Muscle layer of colon (tissue), 2 donors: ENCODE data around the gene PPP1CC.

Source experiments
- H3K27ac ChIP-seq: one replicate; pipeline ENCODE4 v1.7.0; 2013; ENCODE audit warnings: low read depth, mild to moderate bottlenecking, low read length, moderate library complexity
- H3K27me3 ChIP-seq, 2 donors: one replicate each; pipeline ENCODE4 v1.7.0; 2013; ENCODE audit warnings: low read length in 2 of 2, mild to moderate bottlenecking in 2 of 2; ENCODE audit not compliant: insufficient read depth in 2 of 2, control insufficient read depth in 1 of 2
- H3K36me3 ChIP-seq: one replicate; pipeline ENCODE4 v1.7.0; 2013; ENCODE audit warnings: mild to moderate bottlenecking, low read length; ENCODE audit not compliant: insufficient read depth
- H3K4me1 ChIP-seq: one replicate; pipeline ENCODE4 v1.7.0; 2013; ENCODE audit warnings: mild to moderate bottlenecking, low read length; ENCODE audit not compliant: insufficient read depth
- H3K4me3 ChIP-seq, 2 donors: one replicate each; pipeline ENCODE4 v1.7.0; 2013; ENCODE audit warnings: low read length in 2 of 2, low read depth in 1 of 2, mild to moderate bottlenecking in 1 of 2, moderate library complexity in 1 of 2
- H3K9ac ChIP-seq: one replicate; pipeline ENCODE4 v1.7.0; 2013; ENCODE audit warnings: low read length
- H3K9me3 ChIP-seq: one replicate; pipeline ENCODE4 v1.7.0; 2013; ENCODE audit warnings: mild to moderate bottlenecking, low read length
- donor health status: abdominal sarcoma.
- donor health status: Adenocarcinoma of cecum.

PPP1CC gene

DNA sequence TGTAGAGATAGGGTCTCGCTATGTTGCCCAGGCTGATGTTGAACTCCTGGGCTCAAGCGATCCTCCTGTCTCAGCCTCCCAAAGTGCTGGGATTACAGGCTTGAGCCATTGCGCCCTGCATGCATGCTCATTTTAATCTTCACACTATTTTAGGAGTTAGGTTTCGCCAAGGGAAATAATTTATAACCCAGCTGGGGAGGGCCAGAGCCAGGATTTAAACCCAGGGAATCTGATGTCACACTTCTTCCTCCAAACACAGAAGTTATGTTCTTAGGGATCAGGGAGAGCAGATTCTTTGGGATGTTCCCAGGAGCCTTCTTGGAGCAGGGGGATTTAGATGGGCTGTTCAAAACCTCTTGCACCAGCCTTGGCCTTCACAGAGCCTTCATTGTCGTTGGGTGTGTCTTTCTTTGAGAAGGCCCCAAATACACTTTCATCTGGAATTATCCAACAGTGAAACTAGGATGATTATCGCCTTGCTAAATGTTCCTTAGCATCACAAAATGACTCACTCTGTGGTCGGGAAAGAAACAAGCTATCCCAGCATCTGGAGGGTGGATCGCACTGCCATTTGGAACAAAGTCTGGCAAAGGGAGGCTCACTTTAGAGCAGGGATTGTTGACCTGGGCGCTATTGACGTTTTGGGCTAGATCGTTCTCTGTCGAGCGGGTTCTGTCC is 8.2 kb upstream of the PPP1CC start:
- no peak overlapping the region for H3K9ac ChIP-seq
- H3K4me1 ChIP-seq = no peaks in the 10 kb centered on the region
- H3K27ac ChIP-seq = no peak overlapping the region
- no peaks in the 10 kb centered on the region for H3K27me3 ChIP-seq
- H3K9me3 ChIP-seq = no peaks in the 10 kb centered on the region
- H3K36me3 ChIP-seq = no peaks in the 10 kb centered on the region
- H3K4me3 ChIP-seq = no peak overlapping the region

DNA sequence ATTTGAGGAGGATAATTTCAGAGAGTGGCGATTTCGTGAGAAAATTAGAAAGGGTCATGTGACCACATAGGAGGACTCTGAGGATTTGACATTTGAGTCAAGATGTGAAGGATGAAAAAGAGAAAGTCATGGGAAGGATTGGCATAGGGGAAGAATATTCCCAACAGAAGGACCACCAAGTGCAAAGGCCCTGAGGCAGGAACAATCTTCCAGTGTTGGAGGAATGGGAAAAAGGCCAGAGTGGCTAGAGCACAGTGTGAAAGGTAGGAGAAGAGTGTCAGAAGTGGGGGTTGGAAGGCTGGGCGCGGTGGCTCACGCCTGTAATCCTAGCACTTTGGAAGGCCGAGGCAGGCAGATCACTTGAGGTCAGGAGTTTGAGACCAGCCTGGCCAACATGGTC is 3.9 kb upstream of the PPP1CC start:
- Histone ChIP-seq H3K9ac (no peak overlapping the region), H3K27ac (no peak overlapping the region), H3K4me1 (peaks cover 11% of the 10 kb centered on the region), H3K4me3 (no peak overlapping the region), H3K9me3 (no peaks in the 10 kb centered on the region), H3K36me3 (no peaks in the 10 kb centered on the region), H3K27me3 (no peaks in the 10 kb centered on the region)

DNA sequence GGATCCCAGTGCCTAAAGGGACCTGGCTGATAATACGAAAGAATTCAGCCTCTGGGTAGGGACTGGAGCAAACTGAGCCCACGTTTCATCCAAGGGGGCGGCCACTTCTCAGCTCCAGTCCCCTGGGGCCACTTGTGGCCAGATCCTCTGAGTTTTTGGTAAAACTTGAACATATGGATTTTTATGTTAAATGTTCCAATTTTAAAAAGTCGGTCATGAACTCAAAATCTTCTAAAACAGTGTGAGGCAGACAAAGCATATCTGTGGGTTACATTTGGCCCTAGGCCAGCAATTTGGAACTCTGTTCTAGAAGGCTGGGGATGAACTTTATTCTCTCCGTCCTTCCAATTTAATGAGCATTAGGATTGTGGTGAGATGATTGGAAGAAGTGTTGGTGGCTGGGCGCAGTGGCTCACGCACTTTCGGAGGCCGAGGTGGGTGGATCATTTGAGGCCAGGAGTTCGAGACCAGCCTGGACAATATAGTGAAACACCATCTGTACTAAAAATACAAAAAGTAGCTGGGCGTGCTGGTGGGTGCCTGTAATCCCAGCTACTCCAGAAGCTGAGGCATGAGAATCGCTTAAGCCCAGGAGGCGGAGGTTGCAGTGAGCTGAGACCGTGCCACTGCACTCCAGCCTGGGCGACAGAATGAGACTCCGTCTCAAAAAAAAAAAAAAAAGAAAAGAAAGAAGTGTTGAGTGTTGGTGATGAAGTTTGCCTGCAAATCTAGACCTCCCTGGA is 3.0 kb upstream of the PPP1CC start:
- H3K4me3 ChIP-seq = no peak overlapping the region
- H3K27ac ChIP-seq = no peak overlapping the region
- H3K9me3 ChIP-seq = no peaks in the 10 kb centered on the region

DNA sequence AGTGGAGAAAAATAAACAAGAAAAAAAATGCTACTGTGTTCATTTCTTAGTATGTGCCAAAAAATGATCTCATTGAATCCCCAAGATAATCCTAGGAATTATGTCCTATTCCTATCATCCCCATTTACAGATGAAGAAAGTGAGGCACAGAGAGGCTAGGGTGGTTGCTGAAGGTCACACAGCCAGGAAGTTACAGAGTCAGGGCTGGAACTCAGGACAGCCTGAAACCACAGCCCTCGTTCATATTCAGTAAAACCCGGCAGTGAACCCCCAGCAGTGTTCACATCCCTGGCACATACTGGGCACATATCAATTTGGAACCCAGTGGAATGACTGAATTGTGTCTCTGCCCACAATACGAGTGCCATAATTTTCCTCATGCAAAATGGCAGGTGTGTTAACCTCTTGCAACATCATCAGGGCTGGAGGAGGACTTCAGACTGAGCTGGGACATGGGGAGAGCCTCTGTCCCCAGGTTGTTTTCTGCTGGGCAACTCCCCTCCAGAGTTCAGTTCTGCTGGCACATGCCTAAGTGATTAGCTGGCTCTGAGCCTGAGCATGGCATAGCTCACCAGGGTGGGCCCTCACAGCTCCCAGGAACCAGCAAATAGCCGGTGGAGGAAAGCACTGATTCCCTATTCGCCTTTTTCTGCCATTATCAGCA is 2.0 kb upstream of the PPP1CC start:
- no peak overlapping the region for H3K9ac ChIP-seq
- H3K36me3 ChIP-seq = no peaks in the 10 kb centered on the region
- no peaks in the 10 kb centered on the region for H3K9me3 ChIP-seq
- no peak overlapping the region for H3K27ac ChIP-seq
- H3K27me3 ChIP-seq = no peaks in the 10 kb centered on the region
- no peak overlapping the region for H3K4me3 ChIP-seq
- H3K4me1 ChIP-seq = peaks cover 15% of the 10 kb centered on the region

More for the DNA sequence above, 3.0 kb upstream of the PPP1CC start:
- Histone ChIP-seq H3K9ac (no peak overlapping the region), H3K4me1 (peaks cover 11% of the 10 kb centered on the region), H3K36me3 (no peaks in the 10 kb centered on the region), H3K27me3 (no peaks in the 10 kb centered on the region)

DNA sequence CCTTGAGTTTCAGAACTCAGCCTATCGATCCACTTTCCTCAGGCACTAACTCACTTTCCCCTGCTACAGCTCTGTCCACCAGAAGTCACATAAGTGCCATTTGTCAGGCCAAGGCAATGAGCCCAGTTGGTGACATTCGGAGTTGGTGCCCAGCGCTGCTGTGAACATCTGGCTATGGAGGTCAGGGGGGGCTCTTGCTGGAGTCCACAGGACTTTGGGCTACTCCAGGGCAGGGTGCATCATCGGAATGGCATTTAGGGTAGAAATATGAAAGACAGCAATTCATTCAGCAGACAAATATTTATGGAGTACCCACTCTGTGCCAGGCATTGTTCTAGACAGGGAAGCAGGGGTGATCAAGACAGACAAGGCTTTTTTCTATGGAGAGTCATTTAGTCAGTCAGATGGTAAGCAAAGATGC is 1.5 kb upstream of the PPP1CC start:
- Histone ChIP-seq H3K9me3 (no peaks in the 10 kb centered on the region), H3K27ac (peak overlapping the region; percentile 82), H3K27me3 (no peaks in the 10 kb centered on the region), H3K9ac (no peak overlapping the region), H3K4me1 (peaks cover 20% of the 10 kb centered on the region), H3K4me3 (peak overlapping the region in 1 of 2 donors; percentile 73), H3K36me3 (no peaks in the 10 kb centered on the region)

DNA sequence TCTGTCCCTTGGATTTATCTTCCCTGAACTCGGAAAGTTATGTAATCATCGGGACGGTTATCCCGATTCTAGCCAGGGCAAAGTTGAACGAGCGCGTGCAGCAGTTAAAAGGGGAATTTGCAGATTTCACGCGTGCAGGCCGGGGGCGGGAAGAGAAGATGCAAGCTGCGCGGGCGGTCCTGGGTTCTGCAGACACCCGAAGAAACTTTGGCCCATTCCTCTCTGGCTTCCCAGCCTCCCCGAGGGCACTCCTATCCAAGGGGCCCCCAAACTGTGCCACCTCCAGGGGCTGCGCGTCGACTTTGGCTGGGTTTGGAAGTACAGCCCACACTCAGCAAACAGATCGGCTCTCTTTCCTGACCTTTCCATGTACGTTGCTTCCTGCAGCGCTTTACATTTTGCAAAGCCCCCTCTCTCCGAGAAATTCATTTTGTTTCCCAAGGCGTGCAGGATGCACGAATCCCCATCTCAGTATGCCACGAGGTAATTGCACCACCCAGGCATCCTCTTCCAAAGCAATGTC is 941 bp upstream of the PPP1CC start:
- no peak overlapping the region for H3K9ac ChIP-seq
- peak overlapping the region; percentile 82 for H3K27ac ChIP-seq
- H3K9me3 ChIP-seq = no peaks in the 10 kb centered on the region
- H3K4me3 ChIP-seq = peak overlapping the region; percentile 73 to 75
- no peaks in the 10 kb centered on the region for H3K27me3 ChIP-seq
- H3K4me1 ChIP-seq = peaks cover 24% of the 10 kb centered on the region
- H3K36me3 ChIP-seq = no peaks in the 10 kb centered on the region

DNA sequence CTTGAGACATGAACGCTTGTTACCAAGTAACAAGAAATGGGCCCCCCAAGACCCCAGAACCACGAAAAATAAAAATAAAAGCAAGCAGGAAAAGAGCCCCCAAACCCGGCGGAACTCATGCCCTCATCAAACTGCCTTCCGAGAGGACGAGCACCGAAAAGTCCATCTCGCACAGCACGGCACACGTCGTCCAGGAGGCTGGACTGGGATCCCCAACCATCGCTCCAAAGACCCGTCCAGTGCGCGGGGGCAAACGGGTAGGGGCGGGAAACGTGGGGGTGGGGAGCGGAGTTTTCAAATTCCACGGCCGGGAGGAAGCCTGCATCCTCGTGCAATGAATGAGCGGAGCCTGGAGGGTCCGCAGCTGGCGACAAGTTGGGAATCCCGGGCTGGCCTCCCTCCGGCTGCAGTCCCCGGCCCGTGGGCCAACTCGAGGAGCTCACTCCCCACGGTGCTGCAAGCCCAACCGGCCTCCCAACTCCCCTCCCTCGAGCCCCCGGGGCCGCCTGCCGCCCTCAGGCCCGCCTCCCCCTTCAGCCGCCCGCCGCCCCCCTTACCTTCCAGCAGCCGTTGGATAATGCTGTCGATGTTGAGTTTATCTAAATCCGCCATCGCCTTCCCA is 484 bp downstream of the PPP1CC start:
- Histone ChIP-seq H3K4me1 (peaks cover 37% of the 10 kb centered on the region), H3K27ac (peak overlapping the region; percentile 82), H3K9me3 (no peaks in the 10 kb centered on the region)

DNA sequence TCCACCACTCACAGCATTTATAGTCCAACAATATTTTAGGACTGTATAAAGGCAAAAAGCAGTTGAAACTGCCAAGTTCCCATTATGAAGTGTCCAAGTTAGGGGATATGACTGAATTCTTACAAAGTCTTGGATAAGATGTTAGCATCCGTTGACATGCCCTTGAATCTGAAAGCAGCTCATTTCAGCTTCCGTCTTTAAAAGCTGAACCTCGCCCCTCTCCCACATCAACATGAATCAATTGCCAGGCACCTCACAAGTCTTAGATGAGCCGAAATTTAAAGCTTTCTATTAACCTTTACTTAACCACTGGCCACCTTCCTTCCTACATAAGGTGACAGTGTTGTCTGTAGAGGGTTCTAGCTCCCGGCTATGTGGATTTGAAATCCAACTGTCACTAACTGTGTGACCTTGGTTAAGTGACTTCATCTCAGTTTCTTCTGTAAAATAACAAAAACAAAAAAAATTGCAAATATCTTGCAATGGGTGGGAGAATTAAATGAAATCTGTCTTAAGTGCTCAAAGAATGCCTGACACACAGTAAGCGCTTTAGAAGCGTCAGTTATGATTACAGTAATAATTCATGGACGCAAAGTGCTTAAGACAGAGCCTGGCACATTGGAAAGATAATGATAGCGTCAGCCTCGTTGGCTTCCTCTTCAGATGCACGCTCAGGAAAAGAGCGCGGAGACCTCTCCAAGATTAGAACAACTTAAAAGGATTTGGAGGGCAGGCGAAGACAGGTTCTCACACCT is 1.2 kb downstream of the PPP1CC start:
- Histone ChIP-seq H3K4me1 (peaks cover 37% of the 10 kb centered on the region), H3K36me3 (no peaks in the 10 kb centered on the region), H3K27me3 (no peaks in the 10 kb centered on the region), H3K27ac (peak overlapping the region; percentile 82), H3K9me3 (no peaks in the 10 kb centered on the region), H3K4me3 (peak overlapping the region; percentile 71 to 91), H3K9ac (peak overlapping the region; percentile 37)

More for the DNA sequence above, 484 bp downstream of the PPP1CC start:
- H3K4me3 ChIP-seq = peak overlapping the region; percentile 71 to 91
- no peaks in the 10 kb centered on the region for H3K36me3 ChIP-seq
- peak overlapping the region; percentile 37 for H3K9ac ChIP-seq
- no peaks in the 10 kb centered on the region for H3K27me3 ChIP-seq

DNA sequence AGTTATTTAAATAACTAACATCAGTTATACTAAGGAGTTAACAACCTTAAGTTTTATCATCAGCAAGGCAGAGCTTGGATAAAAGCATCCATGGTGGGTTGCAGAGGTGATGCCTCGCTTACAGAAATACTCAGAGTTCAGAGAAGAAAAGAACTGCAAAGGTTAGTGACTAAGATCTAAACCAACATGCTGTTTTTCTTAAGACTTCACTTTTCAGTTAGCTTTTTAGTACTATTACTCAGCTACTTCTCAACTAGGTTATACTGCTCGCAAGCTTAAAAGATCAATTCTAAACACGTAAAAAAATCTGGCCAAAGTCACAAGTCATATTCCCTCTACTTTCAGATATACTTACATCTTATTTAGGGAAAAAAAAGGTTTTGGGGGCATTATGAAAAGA is 2.8 kb downstream of the PPP1CC start:
- Histone ChIP-seq H3K4me3 (peak overlapping the region in 1 of 2 donors; percentile 39), H3K9me3 (no peaks in the 10 kb centered on the region), H3K36me3 (no peaks in the 10 kb centered on the region), H3K9ac (no peak overlapping the region), H3K27me3 (no peaks in the 10 kb centered on the region), H3K27ac (no peak overlapping the region), H3K4me1 (peaks cover 37% of the 10 kb centered on the region)

DNA sequence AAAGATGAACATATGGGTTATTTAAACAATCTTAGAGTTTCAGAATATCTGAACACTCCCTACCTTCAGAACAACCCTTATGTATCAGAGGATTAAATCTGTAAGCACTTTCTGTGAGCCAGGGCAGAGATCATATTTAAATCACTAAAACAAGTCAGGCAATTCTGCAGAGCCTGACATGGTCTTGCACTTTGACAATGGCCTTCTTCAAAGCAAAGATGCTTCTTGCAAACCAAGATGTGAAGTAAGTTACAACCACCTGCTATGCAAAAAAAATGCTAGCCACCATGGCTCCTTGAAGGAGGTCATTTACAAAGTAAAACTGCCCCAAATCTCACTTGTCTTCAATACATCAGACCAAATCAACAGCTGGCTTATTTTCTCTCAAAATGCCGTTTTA is 3.2 kb downstream of the PPP1CC start:
- Histone ChIP-seq H3K9me3 (no peaks in the 10 kb centered on the region), H3K27ac (no peak overlapping the region), H3K27me3 (no peaks in the 10 kb centered on the region), H3K9ac (no peak overlapping the region), H3K36me3 (no peaks in the 10 kb centered on the region), H3K4me3 (peak overlapping the region in 1 of 2 donors; percentile 39), H3K4me1 (peaks cover 37% of the 10 kb centered on the region)
